Hematopoietic multipotent progenitor cell treated with erythropoietin and hydrocortisone succinate and interleukin-3 and kit ligand, for 4 days (in vitro differentiated cells): Measurements from ENCODE around the gene MEGF9.
A peak's percentile ranks its signal among the peaks of the same experiment; 100 is the strongest.
"Not testable (repeated sequence)": the region's sequence is repeated elsewhere in the genome, so short reads cannot be mapped to it uniquely, and the experiment has no call there.

Experiments
- DNase-seq: peaks from one replicate; pipeline ENCODE4 v3.0.0-alpha.2; 2015

MEGF9 gene

DNA sequence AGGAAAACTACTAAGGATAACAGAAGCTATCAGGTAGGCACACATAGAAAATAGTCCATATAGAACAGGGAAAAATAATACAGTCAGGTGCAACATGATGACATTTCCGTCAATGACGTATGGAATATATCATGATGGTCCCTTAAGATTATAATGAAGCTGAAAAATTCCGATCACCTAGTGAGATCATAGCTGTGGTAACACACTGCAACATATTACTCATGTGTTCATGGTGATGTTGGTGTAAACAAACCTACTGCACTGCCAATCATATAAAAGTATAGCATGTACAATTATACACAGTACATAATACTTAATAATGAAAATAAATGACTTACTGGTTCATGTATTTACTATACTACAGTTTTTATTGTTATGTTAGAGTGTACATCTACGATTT, 60.0 kb downstream of the MEGF9 start:
- DNase-seq, result no peak

DNA sequence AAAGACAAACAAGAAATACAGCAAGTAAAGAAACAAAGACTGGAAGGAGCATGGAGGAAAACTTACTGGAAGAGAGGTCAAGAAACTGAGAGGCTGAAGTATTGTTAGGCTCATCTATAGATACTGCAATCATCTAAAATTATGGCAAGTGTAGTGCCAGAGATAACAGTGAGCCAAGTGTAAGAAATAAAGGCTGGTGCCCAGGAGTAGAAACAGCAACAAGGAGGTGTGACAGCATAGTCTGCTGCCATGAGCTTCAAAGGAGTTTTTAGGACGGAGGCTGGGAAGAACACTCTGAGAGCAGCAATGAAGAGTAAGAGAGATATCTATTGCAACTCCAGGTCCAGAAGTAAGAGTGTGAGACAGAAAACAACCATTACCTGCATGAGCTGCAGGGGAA, 60.5 kb downstream of the MEGF9 start:
- no peak for DNase-seq

DNA sequence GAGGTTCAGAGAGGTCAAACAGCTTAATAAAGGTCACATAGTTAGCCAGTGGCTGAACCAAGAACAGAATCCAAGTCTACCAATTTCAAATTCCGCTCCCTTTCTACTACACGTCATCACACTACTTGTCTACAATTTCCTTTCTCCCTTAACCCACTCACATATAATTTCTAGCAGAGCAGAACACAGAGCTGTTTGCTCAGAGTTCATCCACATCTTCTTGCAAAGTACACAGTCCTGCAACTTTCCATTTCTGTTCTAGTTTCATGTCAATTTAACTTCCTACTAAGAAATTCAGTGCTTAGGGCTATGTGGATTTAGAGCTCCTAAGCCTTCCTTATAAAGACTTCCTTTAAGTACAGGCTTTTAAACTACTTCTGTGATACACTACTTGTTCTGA, 61.3 kb downstream of the MEGF9 start:
- no peak for DNase-seq

DNA sequence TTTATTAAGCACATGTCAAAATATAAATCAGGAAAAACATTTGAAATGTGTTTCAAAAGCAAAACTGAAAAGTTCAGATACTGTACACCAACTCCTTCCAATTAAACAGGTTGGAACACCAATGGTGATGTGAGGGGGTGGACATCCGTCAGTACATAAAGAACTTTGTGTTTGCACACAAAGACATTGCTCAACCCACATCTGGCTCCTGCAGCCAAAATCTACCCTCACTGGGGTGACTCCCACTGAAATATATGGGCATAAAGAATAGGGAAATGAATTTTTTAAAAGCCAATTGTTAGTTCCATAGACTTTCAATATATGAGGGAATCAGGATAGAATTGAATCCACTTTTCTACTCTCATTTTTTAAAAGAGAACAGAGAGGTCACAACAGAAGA, 63.9 kb downstream of the MEGF9 start:
- peak; percentile 17 for DNase-seq

DNA sequence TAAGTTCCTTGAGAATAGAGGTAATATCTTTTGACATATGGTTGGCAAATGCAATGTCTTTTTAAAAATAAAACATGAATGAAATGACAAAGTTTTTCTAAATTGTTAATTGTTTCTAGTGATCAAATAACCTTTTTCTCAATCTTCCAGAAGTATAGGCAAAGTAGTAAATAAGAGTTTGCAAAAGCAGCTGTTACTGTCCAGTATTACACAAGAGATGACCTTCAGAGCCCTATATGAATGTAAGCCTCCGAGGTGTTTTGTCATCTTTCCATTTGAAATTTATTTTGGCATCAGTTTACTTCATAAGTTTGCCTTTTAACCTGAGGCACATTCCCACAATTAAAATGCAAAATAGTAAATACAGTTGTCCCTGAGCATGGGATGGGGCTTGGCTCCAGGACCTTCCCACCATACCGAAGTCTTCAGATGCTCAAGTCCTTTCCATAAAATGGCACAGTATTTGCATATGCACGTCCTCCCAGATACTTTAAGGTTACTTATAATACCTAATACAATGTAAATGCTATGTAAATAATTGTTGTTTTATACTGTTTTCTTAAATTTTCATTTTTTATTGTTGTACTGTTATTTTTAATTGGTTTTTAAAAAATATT, 65.6 kb downstream of the MEGF9 start:
- DNase-seq, result no peak

DNA sequence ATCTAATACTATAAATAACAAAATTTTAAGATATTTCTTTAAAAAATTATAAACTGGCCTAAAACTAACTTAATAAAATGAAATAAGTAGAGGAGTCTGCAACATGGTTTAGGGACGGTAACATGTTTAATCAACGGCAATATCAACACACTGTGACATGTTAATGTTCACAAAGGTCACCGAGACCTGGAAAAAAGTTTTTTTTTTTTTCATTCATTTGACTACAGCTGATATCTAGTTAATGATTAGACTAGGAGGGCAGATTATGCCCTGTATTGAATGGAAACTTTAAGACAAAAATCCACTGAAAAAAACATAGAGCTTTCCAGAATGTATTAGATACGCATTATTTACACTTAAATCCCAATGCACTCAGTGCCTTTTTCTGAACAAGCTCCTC, 67.3 kb downstream of the MEGF9 start:
- DNase-seq, result no peak

DNA sequence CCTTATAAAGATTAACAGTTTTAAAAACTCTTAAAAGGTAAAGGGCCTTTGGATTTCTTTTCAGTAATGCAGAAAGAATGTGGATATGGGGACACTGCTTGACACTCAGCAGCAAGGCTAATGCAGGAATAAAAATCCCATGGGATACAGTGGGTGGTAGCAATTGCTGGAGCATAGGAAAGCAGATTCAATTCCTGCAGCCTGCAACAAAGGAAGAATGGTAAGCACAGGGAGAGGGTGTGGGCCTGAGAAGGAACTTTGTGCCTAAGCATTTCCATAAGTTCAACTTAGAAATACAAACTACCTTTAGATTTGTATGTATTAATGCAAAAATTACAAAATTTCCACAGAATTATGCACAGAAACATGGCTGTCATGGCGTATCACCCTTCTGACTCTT, 68.5 kb downstream of the MEGF9 start:
- DNase-seq, result no peak

DNA sequence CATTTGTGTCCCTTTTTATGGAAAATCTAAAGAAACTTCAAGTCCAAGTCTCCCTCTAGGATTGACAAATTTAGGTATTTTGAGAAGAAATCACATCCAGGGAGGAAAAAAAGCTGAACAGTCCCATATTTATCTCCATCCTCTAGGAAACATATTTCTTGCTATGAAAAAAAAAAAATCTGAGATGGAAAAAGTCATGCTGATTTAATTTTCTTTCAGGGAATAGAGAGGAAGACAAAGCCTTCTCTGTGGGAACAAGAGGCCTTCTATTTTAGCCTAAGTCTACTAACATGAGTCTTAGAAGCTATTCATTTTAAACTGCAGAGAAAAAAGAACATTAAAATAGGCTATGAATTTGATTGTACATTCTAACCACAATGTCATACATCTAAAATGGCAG, 71.2 kb downstream of the MEGF9 start:
- no peak for DNase-seq

DNA sequence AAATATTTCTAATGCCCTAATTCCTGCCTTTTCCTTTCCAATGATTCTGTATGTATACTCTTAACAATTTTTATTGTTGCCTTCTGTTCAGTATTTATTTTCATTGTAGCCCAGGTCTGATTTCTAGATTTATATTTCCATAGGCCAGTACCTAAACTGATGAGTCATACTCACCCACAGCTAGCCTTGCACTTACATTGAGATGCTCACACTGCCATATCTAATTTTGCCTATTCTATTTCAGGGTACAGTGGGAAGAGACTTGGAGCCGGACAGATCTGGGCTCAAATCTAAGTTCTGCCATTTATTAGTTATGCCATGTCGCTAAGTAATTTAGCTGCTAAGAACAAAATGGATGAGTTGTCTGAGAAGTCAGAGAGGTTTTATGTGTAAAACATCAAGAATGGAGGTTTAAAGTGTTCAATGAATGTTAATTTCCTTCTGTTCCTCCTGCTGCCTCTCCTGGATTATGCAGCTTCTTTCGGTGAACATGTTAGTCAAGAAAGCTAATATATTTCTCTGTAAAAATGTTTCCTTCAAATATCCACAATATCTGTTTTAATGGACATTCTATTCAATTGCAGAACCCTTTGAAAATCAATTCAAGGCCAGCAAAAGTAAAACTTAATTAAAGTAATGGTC, 72.0 kb downstream of the MEGF9 start:
- peak; percentile 27 for DNase-seq

DNA sequence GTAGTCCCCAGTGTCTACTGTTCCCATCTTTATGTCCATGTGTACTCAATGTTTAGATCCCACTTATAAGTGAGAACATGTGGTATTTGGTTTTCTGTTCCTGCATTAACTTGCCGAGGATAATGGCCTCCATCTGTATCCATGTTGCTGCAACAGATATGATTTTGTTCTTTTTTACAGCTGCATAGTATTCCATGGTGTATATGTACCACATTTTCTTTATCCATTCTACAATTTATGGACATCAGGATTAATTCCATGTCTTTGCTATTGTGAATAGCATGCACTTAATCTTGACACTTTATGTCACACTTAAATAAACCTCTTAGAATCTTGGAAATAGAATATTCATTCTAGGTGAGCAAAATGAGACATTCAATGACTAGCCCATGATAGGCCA, 73.4 kb downstream of the MEGF9 start:
- DNase-seq, result not testable (repeated sequence)

DNA sequence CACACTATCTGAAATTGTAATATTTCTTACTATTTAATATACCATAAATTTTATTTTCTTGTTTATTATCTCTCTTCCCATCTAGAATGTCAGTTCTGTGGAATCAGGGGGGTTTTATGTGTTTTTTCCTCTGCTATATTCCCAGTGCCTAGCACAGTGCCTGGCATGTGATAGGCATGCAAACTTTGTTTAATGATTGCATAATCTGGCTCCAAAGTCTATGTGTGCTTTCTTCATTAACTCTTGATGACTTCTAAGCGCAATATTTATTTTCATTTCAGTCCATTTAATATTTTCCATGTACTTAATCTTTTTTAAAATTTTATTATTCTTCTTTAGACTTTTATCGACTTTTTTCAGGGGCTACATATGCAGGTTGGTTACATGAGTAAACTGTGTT, 73.9 kb downstream of the MEGF9 start:
- DNase-seq, result no peak

DNA sequence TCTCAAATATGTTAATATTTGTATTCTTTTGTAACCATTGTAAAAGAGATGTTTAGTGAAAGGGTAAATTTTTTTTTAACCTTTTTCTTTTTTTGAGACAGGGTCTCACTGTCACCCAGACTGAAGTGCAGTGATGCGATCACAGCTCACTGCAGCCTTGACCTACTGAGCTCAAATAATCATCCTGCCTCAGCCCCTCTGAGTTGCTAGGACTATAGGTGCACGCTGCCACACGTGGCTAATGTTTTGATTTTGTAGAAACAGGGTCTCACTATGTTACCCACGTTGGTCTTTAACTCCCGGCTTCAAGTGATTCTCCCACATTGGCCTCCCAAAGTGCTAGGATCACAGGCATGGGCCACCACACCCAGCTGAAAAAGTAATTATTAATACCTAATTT, 76.4 kb downstream of the MEGF9 start:
- DNase-seq, result no peak

DNA sequence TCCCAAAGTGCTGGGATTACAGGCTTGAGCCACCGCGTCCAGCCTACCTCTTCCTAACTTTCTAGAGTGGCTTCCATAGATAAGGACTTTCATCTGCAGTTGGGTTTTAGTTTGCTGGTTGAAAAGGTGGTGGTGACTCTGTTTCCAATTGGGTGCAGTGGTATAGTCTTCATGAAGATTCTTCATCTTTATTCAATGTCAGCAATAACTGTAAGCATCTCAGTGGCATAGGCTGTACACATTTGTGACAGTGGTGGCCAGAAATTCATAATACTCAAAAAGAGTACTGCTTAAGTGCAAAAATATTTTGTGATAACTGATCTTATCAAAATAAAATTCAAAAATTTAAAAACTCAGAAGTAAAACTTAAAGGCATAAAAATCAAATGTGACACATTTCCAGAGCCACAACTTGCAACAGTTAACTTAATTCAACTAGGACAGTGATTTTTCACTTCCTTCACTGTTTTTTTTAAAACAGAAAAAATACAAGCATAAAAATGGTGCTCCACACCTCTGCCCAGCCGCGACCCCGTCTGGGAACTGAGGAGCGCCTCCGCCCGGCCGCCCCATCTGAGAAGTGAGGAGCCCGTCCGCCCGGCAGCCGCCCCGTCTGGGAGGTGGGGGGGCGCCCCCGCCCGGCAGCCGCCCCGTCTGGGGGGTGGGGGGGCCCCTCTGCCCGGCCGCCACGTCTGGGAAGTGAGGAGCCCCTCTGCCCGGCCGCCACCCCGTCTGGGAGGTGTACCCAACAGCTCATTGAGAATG, 77.9 kb downstream of the MEGF9 start:
- DNase-seq, result no peak

DNA sequence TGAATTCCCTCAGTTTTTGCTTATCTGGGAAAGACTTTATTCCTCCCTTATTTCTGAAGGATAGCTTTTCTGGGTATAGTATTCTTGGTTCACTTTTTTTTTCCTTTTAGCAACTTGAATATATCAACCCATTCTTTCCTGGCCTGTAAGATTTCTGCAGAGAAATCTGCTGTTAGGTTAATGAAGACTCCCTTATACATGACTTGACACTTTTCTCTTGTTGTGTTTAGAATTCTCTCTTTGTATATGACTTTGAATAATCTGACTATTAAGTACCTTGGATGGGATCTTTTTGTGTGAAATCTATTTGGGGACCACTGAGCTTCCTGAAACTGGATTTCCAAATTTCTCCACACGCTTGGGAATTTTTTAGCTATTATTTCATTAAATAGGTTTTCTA, 79.3 kb downstream of the MEGF9 start:
- no peak for DNase-seq

DNA sequence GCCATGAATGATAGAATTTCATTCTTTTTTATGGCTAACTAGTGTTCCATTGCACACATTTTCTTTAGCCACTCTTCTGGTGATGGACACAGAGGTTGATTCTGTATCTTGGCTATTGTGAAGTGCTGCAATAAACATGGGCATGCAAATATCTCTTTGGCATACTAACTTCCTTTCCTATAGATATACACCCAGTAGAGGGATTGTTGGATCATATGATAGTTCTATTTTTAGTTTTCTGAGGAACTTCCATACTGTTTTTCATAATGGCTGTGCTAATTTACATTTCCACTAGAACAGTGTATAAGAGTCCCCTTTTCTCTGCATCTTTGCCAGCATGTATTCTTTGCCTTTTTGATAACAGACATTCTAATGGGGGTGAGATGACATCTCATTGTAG, 83.9 kb downstream of the MEGF9 start:
- no peak for DNase-seq

DNA sequence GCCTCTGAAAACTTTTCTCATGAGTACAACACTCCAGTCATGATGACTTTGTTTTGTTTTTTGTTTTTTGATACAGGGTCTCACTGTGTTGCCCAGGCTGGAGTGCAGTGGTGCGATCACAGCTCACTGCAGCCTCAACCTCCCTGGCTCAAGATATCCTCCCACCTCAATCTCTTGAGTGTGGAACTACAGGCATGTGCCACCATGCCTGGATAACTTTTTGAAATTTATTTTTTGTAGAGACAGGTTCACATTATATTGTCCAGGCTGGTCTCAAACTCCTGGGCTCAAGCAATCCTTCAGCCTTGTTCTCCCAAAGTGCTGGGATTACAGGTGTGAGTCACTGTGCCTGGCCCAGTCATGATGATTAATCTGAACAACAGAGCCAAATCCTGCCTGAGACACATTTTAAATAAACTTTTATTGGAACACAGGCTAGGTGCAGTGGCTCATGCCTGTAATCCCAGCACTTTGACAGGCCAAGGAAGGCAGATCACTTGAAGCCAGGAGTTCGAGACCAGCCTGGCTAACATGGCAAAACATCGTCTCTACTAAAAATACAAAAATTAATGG, 85.3 kb downstream of the MEGF9 start:
- DNase-seq, result not testable (repeated sequence)

DNA sequence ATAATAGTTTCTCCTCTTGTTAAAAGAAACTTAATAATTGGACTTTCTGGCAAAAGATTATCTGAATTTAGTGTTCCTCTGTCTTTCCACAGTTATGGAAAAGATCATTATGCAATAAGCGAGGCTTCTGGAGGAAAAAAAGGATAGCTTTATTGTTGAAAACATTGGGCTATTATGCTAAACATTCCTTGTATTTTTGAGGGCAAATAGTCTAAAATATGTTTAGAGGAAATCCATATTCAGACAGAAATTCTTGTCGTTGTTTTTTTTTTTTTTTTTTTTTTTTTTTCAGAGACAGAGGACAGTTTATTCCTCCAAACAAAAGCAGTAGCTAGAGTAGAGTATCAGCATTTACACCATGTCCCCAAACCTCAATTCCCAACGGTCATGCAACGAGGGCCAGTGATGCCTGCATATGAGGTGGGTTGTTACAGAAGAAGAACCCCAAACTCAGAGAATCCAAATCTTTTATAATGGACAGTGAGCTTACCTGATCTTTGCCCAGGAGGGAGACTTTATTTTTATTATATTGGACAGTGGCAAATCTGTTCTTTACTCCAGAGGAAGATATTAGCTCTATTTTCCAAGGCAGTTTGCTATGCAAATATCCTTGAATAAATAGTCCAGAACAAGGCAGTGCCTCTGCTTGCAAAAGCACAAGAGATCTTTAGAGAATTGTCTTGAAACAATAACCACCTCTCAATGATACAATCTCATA, 85.9 kb downstream of the MEGF9 start:
- DNase-seq, result no peak

DNA sequence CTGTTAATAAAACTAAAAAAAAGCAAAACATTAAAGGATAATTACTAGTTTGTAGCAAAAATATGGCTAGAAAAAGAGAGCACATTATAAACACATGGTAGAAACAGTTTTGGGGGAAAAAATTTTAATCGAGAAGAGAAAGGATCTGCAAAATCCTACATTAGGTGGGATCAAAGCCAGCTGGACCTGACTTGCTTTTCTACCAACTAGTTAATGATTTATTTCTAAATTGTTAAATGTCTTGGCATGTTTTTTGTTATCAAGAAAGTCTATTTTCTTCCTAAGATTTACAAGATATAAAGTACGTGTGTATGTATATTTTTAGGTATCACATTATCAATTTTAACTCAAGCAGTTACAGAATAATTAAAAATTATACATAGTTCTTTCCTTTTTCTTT, 87.2 kb downstream of the MEGF9 start:
- DNase-seq, result no peak

DNA sequence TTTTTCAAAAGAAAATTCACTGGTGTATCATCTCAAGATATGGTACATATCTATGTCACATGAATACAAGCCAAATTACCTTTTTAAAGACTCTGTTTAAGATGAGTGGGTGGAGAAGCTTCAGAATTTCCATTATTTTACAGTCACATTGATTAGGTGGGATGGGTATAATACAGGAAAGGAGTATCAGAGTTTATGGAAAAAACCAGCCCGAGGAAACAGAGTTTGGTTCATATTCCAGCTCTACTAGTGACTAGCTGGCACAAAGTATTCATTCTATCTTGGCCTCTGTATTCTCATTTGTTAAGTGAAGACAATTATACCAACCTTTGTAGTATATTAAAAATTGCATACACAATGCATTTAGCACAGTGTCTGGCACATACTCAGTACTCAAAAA, 87.8 kb downstream of the MEGF9 start:
- no peak for DNase-seq

DNA sequence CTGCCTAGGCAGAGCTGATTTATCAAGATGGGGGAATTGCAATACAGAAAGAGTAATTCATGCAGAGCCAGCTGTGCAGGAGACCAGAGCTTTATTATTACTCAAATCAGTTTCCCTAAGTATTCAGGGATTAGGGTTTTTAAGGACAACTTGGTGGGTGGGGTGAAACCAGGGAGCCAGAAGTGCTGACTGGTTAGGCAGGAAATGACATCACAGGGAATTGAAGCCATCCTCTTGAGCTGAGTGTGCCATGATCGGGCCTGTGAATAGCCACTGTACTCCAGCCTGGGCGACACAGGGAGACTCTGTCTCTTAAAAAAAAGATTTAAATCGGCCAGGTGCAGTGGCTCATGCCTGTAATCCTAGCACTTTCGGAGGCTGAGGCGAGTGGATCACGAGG, 89.0 kb downstream of the MEGF9 start:
- no peak for DNase-seq

DNA sequence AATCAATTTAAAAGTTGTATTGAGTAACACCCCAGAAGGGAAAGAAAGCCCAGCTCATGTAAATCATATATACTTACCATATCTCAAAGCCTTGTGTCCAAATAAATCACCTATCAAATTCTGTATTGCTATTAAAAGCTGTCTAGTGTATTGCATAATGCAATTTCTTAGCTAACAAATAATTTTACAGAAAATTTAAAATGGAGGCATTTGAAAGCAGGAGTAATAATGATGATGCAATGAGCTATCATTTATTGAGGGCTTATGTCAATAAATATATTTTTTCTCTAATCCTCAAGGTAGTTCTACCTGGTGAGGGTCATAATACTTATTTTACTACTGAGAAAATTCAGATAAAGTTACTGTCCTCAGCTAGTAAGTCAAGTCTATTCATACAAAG, 91.5 kb downstream of the MEGF9 start:
- DNase-seq, result no peak

DNA sequence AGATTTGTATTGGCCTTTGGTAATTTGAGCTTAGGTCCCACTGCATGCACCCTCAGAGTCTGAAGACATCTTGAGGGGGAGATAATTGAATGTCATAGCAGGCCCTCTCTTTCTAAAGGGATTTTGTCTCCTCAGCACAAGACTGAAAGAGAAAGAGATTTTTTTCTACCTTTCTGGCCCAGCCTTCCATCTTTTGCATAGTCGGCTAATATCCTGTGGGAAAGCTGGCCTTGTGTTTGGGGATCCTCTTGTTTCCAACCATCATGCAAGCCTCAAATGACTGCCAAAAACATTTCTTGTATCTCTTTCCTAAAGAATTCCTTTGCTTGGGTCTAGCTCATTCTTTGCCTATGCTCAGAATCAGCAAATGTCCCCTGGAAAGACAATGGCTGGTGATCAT, 92.3 kb downstream of the MEGF9 start:
- DNase-seq, result no peak
